HFF-Myc (cell line): ENCODE data around the gene ABO.

Experiments
- DNase-seq: peaks from one replicate; pipeline ENCODE4 v3.0.0-alpha.2; 2011; ENCODE audit warnings: low read depth; ENCODE audit errors: extremely low read depth
- H3K4me3 ChIP-seq: replicated peaks from 2 replicates; pipeline ENCODE4 v1.5.1; 2011; ENCODE audit warnings: low read depth, mild to moderate bottlenecking, control low read depth, low read length
- CTCF ChIP-seq: IDR thresholded peaks from 2 replicates; pipeline ENCODE4 v1.5.1; 2012; ENCODE audit warnings: mild to moderate bottlenecking, low read depth, low read length, control low read depth; ENCODE audit errors: missing control alignments

ABO gene

GRCh38 chr9:133268335-133269056, 6.5 kb downstream of the ABO start:
- no peak for TF ChIP-seq CTCF
- H3K4me3 ChIP-seq, result no peak overlapping the region
- no peak for DNase-seq

- TF ChIP-seq CTCF, result no peak
- no peak for DNase-seq
- H3K4me3 ChIP-seq, result no peak overlapping the region
Measured at GRCh38 chr9:133264235-133264764, 10.7 kb downstream of the ABO start.

DNA sequence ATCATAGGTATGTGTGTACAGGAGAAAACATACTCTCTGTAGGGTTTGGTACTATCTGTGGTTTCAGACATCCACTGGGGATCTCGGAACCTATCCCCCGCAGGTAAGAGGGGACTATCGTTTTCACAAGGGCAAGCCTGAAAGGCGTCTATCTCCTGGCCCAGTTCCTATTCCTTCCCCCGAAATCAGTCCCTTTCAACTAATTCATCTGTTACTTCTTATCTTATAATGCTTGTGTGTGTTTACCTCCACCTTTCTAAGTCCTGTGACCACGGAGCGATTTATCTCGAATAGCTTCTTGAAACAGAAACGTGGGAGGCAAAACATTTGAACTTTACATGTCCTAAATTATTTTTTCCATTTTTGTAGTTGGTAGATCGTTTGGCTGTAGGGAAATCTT, 11.4 kb downstream of the ABO start:
- DNase-seq, result no peak
- no peak for TF ChIP-seq CTCF
- H3K4me3 ChIP-seq, result no peak overlapping the region

GRCh38 chr9:133262226-133262625, 12.8 kb downstream of the ABO start:
- no peak overlapping the region for H3K4me3 ChIP-seq
- DNase-seq, result no peak
- no peak for TF ChIP-seq CTCF

DNA sequence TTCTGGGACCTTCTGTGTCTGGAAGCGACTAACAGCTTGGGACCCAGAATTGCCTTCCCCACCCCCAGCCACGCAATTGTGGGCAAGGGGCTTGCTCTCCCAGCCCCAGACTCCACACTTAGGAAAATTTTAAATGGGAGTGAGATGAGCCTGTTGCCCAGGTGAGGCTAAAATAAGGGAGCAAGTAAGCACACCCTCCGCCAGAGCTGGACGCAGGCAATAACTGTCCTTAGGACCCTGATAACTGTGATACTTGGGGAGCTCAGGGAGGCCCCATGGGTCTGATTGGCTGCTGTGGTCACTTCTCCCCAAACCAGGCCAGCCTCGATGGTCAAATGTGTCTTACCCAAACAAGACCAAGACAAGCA, 13.3 kb downstream of the ABO start:
- no peak overlapping the region for H3K4me3 ChIP-seq
- no peak for TF ChIP-seq CTCF
- DNase-seq, result no peak

GRCh38 chr9:133261103-133261752, 13.8 kb downstream of the ABO start:
- DNase-seq, result no peak
- TF ChIP-seq CTCF, result no peak
- H3K4me3 ChIP-seq, result no peak overlapping the region
